GM19023 (cell line): ENCODE data around the gene SLC25A13.
"Not testable (repeated sequence)": the region's sequence is repeated elsewhere in the genome, so short reads cannot be mapped to it uniquely, and the experiment has no call there.

Source experiments
- ATAC-seq: cut with Tn5 transposase; IDR thresholded peaks from one replicate; pipeline ENCODE4 v1.9.1; 2021; ENCODE audit warnings: mild to moderate bottlenecking, moderate library complexity; ENCODE audit not compliant: unreplicated experiment

SLC25A13 gene, protein sequence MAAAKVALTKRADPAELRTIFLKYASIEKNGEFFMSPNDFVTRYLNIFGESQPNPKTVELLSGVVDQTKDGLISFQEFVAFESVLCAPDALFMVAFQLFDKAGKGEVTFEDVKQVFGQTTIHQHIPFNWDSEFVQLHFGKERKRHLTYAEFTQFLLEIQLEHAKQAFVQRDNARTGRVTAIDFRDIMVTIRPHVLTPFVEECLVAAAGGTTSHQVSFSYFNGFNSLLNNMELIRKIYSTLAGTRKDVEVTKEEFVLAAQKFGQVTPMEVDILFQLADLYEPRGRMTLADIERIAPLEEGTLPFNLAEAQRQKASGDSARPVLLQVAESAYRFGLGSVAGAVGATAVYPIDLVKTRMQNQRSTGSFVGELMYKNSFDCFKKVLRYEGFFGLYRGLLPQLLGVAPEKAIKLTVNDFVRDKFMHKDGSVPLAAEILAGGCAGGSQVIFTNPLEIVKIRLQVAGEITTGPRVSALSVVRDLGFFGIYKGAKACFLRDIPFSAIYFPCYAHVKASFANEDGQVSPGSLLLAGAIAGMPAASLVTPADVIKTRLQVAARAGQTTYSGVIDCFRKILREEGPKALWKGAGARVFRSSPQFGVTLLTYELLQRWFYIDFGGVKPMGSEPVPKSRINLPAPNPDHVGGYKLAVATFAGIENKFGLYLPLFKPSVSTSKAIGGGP

DNA sequence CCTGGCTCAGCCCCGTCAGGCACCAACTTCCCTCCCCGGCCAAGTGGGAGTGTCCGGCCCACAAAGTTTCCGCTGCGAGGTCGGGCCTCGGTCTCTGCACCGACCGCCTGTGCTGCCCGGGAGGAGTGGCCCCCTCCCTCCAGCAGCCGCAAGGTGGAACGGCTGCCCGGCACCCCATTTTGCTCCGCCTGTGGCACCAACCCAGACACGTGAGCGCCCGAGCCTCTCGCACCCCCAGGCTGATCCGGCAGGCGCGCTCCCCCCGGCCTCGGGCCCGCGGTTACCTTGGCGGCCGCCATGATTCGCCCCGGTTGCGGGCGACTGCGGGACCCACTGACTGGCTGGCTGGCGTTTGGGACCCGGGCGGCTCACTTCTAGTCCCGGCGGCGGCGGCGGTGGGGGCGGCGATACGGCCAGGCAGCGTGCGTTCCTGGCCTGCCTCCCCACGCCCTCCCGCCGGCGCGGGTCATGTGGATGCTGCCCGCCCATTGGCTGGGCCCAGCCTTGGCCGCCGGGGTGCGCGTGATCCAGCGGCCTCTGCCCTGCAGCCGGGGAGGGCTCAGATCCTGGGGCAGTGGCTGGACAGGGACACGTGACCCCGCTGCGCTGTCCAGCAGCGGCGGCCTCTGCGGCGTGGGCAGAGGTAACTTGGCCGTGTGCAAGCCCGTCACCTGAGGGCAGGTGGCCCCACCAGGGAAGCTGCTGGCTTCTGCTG, at the start of gene SLC25A13:
TSS of gene SLC25A13 (minus strand) at position 441 of the 715 bp plus-strand sequence. CDS start at position 299, 142 bp downstream.
- peak; percentile 86 for ATAC-seq

DNA sequence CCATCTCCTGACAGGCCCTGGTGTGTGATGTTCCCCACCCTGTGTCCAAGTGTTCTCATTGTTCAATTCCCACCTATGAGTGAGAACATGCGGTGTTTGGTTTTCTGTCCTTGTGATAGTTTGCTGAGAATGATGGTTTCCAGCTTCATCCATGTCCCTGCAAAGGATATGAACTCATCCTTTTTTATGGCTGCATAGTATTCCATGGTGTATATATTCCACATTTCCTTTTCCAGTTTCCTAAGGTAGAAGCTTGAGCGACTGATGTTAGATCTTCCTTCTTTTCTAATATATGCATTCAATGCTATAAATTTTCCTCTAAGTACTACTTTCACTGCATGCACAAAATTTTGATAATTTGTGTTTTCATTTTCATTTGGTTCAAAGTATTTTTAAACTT, 44.0 kb upstream of the SLC25A13 start:
- not testable (repeated sequence) for ATAC-seq

DNA sequence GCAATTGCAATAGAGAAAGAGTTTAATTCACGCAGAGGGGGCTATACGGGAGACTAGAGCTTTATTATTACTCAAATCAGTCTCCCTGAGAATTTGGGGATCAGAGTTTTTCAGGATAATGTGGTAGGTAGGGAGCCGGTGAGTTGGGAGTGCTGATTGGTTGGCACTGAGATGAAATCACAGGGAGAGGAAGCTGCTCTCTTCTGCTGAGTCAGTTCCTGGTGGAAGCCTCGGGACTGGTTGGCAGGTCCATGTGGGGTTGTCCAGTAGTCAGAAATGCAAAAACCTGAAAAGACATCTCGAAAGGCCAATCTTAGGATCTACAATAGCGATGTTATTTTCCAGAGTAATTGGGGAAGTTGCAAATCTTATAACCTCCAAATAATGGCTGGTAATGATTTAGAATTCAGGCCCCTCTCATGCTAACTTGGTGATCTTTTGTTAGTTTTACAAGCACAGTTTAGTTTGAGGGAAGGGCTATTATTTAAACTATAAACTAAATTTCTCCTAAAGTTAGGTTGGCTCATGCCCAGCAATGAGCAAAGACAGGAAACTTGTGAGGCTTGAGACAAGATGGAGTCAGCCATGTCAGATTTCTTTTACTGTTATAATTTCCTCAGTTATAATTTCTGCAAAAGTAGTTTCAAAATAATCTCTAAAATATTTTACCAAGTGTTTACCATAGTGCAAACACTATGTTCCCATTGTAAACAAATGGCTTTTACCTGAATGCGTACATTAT, 39.4 kb upstream of the SLC25A13 start:
- ATAC-seq, result no peak

DNA sequence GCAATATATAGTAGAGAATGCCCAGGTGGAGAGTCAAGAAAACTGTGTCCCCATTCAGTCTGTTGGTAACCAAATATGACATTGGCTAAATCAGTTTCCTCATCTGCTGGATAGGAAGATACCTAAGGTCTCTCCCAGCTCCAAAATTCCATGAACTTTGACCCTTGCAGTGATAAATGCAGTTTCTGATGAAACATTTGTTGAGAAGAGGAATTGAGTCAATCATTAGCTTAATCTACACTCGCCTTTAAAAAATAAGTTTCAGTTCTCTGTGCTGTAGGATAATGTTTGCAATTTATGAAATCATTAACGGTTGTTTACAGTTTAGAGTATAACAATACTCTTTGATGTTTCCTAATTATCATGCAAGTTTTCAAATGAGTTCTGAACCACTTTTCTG, 38.0 kb upstream of the SLC25A13 start:
- no peak for ATAC-seq

DNA sequence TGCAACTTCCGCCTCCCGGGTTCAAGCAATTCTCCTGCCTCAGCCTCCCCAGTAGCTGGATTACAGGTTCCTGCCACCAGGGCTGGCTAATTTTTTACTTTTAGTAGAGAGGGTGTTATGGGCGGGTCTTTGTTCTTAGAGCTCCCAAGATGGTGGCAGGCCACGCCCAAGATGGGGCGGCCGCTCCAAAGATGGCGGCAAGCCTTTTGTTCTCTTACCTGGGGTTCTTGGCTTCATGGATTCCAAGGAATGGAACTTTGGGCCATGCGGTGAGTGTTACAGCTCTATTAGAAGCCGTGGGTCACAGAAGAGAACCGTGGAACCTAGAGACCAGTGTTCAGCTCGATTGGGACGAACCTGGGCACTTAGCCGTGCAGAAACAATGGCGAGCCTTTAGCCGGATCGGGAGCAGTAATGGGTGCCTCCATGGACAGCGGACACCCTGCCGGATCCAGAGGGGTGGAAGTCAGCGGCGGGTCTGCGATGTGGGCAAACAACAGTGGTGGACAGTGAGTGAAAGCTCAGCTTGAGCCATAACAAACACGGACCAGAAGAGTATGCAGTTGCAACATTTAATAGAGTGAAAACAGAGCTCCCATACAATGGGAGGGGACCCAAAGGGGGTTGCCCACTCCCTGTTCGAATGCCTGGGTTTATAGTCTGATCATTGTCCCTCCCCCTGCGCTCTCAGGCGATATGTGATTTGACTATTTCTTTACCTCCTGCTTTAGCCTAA, 36.5 kb upstream of the SLC25A13 start:
- ATAC-seq, result not testable (repeated sequence)

DNA sequence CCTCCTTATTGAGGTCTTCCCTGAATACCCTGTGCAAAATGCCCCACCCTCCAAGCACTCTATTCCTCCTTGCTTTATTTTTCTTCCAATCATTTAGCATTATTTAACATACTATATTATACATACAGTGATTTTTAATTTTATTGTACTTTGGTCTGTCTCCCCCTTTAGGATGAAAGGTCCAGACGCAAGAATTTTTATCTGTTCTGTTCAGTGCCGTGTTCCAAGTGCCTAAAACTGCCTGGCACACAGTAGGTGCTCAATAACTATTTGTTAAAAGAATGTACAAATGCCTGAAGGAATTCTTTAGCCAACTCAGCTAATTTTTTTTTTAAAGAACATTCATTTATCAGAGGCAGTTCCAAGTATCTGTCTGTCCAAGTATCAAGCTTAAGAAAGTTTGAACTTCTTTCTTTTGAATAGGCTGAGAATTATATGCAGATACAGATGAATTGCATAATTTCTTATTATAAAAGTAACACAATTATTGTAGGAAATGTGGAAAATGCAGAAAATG, 34.1 kb upstream of the SLC25A13 start:
- ATAC-seq, result no peak

DNA sequence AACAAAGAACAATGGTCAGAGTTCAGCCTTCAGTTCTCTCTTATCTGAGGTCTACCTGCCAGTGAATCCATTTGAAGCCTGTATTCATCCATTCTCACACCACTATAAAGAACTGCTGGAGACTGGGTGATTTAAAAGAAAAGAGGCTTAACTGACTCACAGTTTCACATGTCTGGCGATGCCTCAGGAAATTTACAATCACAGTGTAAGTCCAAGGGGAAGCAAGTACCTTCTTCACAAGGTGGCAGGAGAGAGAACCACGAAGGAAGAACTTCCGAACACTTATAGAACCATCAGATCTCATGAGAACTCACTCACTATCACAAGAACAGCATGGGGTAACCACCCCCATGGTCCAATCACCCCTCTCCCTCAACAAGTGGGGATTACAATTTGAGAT, 33.0 kb upstream of the SLC25A13 start:
- no peak for ATAC-seq

DNA sequence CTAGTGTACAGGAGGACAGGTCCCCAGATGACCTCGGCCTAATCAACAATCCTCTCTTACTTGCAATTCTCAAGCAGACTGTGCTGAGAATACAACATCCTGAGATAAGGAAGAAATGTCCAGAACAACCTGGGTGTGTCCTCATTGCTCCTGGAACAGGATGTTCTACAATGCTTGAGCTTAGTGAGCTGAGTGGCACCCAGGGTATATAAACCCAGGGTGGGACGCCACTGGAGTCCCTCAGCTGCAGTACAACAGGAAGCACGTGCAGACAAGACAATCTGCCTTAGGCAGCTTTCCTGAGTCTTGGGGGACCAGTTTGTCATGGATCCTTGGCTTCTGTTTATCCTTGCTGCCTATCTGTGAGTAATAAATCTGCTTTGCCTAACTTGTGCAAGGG, 27.7 kb upstream of the SLC25A13 start:
- ATAC-seq, result no peak

DNA sequence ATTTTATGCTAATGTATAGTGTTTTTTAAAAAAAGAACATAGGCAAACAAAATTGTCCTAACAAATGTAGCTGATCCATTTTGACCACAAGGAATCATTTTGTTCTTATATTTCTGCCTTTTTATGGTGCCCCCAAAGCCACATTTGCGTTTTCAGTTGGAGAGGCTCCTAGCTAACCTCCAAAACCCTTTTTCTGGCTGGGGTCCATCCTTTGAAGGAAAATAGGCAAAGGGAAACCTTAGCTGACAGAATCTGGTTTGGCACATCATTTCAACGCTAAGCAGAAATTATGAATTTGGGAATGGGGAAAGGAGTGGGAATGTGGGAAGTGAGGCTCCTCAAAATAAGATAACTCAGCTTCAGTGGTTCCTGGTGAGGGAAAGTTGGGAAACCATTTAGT, 25.6 kb upstream of the SLC25A13 start:
- no peak for ATAC-seq

DNA sequence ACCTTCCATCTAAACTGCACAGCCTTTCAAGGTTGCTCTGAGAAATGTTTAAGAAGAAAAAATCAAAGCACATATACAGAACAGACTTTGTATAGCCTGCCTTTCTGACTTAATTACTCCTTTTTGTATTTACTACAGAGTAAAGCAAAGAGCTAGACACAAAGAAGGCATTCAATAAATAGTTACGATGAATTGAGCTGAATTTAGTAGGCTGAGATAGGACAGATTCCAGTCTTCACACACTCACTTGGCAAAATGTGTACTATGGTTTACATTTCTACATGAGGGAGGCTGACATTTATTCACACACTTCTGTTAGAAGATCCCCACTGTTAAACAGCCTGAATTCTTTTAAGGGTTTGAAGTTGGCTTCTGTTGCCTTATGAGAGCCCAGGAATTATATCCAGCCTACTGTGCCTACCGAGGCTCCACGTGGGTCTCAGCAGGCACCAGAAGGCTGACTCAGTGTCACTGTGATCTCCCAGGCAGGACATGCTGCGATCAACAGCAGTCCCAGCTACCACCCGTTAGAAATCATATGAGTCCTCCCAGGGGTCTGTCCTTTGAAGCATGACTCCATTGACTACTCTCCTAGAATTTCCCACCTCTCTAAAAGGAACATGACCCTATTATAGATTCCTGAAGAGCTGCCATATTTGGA, 24.5 kb upstream of the SLC25A13 start:
- no peak for ATAC-seq

DNA sequence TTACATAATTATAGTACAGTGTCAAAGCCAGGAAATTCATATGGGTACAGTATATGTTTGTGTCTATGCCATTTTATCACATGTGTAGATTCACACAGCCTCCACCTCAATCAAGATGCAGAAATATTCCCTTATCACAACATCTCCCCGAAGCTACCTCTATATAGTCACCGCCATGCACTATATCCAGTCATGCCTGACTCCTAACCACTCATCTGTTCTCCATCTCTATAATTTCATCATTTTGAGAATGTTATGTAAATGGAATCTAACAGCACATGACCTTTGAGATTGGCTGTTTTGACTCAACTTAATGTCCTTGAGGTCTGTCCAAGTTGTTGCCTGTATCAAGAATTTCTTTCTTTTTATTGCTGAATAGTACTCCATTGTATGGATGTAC, 22.3 kb upstream of the SLC25A13 start:
- no peak for ATAC-seq

DNA sequence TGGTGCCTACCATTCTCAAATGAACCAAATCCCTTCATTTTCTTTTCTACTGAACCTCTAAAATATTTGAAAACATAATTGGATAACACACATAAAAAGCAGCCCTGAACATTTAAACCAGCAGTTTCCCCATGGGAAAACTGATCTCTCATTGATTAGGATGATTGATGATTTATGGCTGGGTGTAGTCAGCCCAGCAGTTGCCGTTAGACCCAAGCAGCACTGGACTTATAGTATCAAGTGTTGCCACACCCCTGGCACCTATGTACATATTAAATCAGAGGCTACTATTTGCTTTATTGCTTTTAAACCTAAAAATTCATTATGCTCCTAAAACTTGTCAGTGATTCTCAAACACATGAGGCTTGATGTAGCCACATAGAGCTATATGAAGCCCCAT, 20.2 kb upstream of the SLC25A13 start:
- no peak for ATAC-seq

DNA sequence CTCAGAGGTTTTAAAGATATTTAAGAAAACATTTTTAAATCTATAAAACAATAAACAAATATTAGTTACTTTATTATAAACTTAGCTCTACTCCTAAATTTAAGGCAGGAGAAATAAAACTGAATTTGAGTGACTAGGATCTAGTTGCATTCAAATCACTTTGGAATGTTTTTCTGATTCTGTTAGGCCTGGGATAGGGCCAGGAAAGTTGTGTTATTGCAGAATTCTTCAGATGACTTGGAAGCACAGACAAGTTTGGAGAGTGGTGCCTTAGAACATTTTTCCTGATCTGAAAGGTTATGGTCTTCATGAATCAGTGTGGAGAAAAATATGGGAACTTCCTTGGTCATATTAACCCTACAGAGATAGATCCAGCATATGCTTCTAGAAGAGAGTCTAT, 15.6 kb upstream of the SLC25A13 start:
- no peak for ATAC-seq

DNA sequence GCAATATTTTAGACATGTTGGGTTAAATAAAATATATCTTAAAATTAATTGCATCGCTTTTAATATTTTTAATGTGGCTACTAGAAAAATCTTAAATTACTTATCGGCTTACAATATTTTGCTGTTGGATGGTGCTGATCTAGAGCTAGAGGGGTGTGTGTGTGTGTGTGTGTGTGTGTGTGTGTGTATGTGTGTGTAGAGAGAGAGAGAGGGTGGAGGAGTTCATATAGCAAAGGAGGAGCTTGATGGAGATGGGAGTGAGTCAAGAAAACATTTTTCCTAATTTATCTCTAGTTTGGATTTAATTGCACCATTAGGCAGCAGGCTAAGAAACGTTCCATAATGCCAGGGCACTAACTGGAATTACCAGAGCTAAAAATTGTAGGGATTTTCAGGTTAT, 10.4 kb upstream of the SLC25A13 start:
- ATAC-seq, result no peak

DNA sequence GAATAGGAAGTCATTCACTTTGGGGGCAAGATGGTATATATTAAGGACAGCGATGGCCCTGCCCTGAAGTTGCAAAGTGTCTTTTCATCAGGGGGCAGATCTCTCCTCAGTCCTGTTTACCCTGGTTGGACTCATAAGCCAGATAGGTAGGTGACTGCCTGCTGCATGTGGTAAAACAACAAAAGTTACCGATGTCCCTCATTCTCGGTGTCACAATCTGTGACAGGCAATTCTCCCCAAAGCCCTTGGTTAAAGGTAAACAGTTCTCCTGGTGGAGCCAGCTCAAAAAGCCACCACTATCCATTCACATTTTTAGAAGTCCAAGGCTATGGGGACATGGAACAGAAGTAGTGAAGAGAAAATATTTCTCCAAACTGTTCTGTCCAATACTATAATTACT, 9.9 kb upstream of the SLC25A13 start:
- ATAC-seq, result no peak

DNA sequence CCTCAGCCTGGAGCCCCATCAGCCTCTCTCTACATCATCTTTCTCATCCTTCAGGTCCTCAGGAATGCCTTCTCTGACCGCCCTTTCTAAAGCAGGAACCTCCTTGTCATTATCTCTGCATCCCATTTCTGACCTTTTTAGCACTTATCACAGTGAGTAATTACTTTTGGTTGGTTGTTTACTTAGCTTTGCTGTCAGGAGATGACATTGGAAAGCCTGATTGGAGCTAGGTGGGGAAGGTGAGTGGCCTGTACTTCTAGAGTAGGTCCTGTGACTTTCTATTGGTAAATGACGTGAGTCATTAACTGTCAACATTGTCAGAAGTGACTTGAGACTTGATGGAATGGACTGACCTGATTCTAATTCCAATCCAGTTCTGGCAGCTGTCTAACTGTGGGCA, 9.3 kb upstream of the SLC25A13 start:
- ATAC-seq, result no peak

DNA sequence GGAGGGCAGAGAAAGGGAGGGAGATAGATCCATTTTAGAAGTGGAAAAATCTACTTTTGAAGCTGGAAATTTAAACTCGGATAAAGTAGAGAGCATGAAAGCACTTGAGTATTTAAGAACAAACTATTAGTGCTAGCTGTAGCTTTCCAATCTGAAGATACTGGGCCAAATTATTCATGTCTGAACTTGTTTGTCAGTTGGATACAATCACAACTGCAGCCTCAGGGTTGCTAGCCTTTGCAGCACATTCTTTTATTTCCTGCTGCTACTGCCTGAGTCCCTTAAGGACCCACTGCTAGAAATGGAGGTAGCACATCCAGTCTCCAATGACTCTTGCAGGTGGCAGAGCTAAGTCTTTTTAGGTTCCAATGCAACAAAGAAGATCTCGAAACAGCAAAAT, 8.3 kb upstream of the SLC25A13 start:
- ATAC-seq, result no peak

DNA sequence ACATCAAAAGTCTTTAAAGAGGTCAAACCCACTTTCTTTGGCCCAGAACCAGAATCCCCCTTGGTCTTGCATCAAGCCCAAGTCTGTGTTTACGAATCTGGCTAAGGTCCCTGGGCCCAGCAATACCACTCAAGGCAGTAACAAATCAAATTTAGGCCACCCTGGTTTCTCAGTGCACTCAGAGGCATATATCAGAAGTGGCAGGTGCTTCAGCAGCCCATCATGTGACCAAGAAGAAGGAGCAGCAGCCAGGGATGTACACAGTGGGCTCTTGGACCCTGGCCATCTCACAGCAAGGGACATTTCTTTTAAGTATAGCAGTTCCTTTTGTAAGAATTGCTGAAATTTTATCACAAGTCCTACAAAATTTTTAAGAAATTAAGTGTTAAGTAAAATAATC, 7.3 kb upstream of the SLC25A13 start:
- ATAC-seq, result no peak

DNA sequence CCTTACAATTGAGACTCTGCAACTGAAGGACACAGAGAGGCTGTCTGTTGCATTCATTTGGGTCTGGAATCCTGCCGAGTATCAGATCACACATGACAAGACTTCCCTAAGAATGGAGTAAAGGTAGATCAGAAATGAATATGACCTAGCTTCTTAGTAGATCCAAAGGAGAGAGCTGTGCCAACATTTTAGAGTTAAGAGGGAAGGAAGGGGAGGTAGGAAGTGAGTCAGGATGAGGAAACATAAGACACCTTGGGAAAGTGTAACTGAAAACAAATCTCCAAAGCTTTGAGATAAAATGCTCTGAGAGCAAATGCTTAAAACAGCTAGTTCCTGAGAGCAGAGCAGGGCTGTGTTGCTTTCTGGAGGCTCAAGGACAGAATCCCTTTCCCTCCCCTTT, 6.1 kb upstream of the SLC25A13 start:
- no peak for ATAC-seq

DNA sequence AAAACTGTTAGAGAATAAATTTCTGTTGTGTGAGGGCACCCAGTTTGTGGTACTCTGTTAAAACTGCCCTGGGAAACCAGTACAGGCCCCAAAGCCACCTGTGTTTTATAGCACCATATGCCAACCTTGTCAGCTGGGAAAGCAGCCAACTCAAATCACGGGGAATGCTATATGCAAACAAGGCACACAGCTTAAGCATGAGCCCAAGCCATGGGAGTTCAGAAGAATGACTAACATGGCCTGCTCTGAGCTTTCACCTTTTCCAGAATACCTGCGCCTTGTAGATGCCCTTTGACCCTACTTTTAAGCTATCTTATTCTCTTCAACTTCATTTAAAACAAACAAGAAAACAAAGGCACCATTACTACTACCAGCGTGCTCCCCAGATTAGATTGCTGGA, 5.5 kb upstream of the SLC25A13 start:
- ATAC-seq, result no peak
